Endothelial cell of umbilical vein (primary cell): ENCODE data around the gene CRISPLD2.

ENCODE experiments used
- CTCF ChIP-seq, 2 donors: IDR thresholded peaks; 1 replicate in 1 of 2; 2 replicates in 1 of 2; pipeline ENCODE4 v1.5.1; 2011; ENCODE audit warnings: low read length in 2 of 2, mild to moderate bottlenecking in 2 of 2, moderate library complexity in 2 of 2, control low read depth in 1 of 2, inconsistent platforms in 1 of 2, low read depth in 1 of 2; ENCODE audit not compliant: insufficient read depth in 1 of 2; ENCODE audit errors: extremely low read depth in 1 of 2
- EZH2 ChIP-seq: IDR thresholded peaks from 2 replicates; pipeline ENCODE4 v1.6.1; 2012; ENCODE audit warnings: borderline replicate concordance, low read depth, mild to moderate bottlenecking, moderate library complexity, low read length, inconsistent platforms; ENCODE audit not compliant: severe bottlenecking
- JUN ChIP-seq: IDR thresholded peaks from 2 replicates; pipeline ENCODE4 v1.6.1; 2011; ENCODE audit warnings: borderline replicate concordance, low read depth; ENCODE audit not compliant: insufficient read length, insufficient read depth
- MYC ChIP-seq: IDR thresholded peaks from one replicate; pipeline ENCODE4 v1.6.1; 2011; ENCODE audit warnings: mild to moderate bottlenecking, low read depth, low read length
- POLR2A ChIP-seq: IDR thresholded peaks from 2 replicates; pipeline ENCODE4 v1.6.1; 2012; ENCODE audit warnings: low read depth, mild to moderate bottlenecking, control low read depth, low read length
- POLR2AphosphoS5 ChIP-seq: IDR thresholded peaks from 2 replicates; pipeline ENCODE4 v1.6.1; 2012; ENCODE audit warnings: low read depth, mild to moderate bottlenecking, control low read depth, low read length, moderate library complexity; ENCODE audit not compliant: insufficient read depth
- TF ChIP-seq, protein P1 (sequence below): IDR thresholded peaks from 2 replicates; pipeline ENCODE4 v1.6.1; 2011; ENCODE audit not compliant: insufficient read depth, insufficient read length

DNA sequence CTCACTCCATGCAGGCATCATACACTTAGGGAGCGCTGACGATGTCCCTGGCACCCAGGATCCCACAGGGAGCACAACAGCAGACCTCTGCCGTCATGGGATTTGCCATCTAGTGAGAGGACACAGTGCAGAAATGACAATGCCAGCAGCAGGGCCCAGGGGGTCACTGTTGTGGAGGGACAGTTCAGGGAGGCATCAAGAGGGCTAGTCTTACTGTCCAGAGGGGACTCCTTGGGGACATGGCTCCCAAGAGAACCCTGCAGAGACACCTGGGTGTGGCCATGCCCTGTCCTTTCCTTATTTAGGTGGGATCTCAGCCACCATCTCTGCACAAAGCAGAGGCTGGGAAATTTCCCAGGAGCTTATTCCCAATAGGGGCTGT is 73.7 kb downstream of the CRISPLD2 start:
- TF ChIP-seq CTCF (IDR thresholded peaks at IDR 0.05; ENCODE audit: extremely low read depth in 1 of 2, insufficient read depth in 1 of 2, low read depth in 1 of 2, low read length in 2 of 2) (no peak), JUN (no peak), POLR2A (no peak), EZH2 (no peak), POLR2AphosphoS5 (no peak), MYC (no peak)
- TF ChIP-seq, protein P1, sequence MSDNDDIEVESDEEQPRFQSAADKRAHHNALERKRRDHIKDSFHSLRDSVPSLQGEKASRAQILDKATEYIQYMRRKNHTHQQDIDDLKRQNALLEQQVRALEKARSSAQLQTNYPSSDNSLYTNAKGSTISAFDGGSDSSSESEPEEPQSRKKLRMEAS: no peak
